ENCODE results near the gene C16orf54. TPM values are rescaled to one million over a fixed set of nuclear protein-coding genes. Genes with fewer than 3 reads are reported as not detected.
"Not testable (repeated sequence)": the region's sequence is repeated elsewhere in the genome, so short reads cannot be mapped to it uniquely, and the experiment has no call there.

Gene C16orf54
- total RNA-seq, 1 donor from 2014 or later = not detected

- H3K4me3 ChIP-seq (ENCODE audit: low read depth, low read length) = no peak overlapping the region
- TF ChIP-seq CTCF (conservative IDR thresholded peaks at IDR 0.05; ENCODE audit: low read depth, low read length) = no peak
- DNase-seq (ENCODE audit: low read depth) = no peak
These were observed 51.2 kb downstream of the C16orf54 start for GRCh38 chr16:29694384-29695195.

GRCh38 chr16:29692606-29693005, 53.2 kb downstream of the C16orf54 start:
- DNase-seq (ENCODE audit: low read depth); H3K4me3 ChIP-seq (ENCODE audit: low read depth, low read length): not testable (repeated sequence)

Other genes starting within 250 kb of the C16orf54 start
- gene NPIPB12, start 239.6 kb downstream of the C16orf54 start, total RNA-seq = 2.3 and 9.5 TPM in 2 replicates
- gene SPN, start 82.7 kb downstream of the C16orf54 start, total RNA-seq = 0.43 TPM in 1 of 2 replicates, not detected in the other
- 89.9 and 148 TPM in 2 replicates for gene QPRT, start 66.8 kb downstream of the C16orf54 start, total RNA-seq
- not detected in 2 replicates for gene ZG16, start 32.3 kb upstream of the C16orf54 start, total RNA-seq
- gene KIF22, start 44.8 kb upstream of the C16orf54 start, total RNA-seq = 105 and 118 TPM in 2 replicates
- 174 and 293 TPM in 2 replicates for gene MAZ, start 60.5 kb upstream of the C16orf54 start, total RNA-seq
- 0.35 TPM in 1 of 2 replicates, not detected in the other for gene PRRT2, start 66.2 kb upstream of the C16orf54 start, total RNA-seq
- gene PAGR1, start 70.2 kb upstream of the C16orf54 start, total RNA-seq = 62.3 and 63.2 TPM in 2 replicates
- 179 and 205 TPM in 2 replicates for gene MVP, start 74.5 kb upstream of the C16orf54 start, total RNA-seq
- gene CDIPT, start 117.2 kb upstream of the C16orf54 start, total RNA-seq = 79.0 and 83.3 TPM in 2 replicates
- 2.2 and 12.8 TPM in 2 replicates for gene SEZ6L2, start 153.6 kb upstream of the C16orf54 start, total RNA-seq
- 11.1 and 14.2 TPM in 2 replicates for gene ASPHD1, start 154.5 kb upstream of the C16orf54 start, total RNA-seq
- gene KCTD13, start 180.2 kb upstream of the C16orf54 start, total RNA-seq = 6.6 and 17.4 TPM in 2 replicates
- gene TMEM219, start 216.1 kb upstream of the C16orf54 start, total RNA-seq = 92.1 and 139 TPM in 2 replicates
- gene TAOK2, start 227.9 kb upstream of the C16orf54 start, total RNA-seq = 31.6 and 31.9 TPM in 2 replicates
- gene HIRIP3, start 249.6 kb upstream of the C16orf54 start, total RNA-seq = 9.5 and 14.0 TPM in 2 replicates